PC-3 (cell line): ENCODE data around the gene ARVCF. TPM values are rescaled to one million over a fixed set of nuclear protein-coding genes. Genes with fewer than 3 reads are reported as not detected.

ENCODE experiments used
- ATAC-seq: fragments of 200-7000 bp; cut with Tn5 transposase; 2 replicates; pipeline ENCODE4 v1.9.1; 2020; ENCODE audit warnings: mild to moderate bottlenecking, moderate library complexity
- BruUV-seq: library from RNA; stranded (reverse); fragments of 400-500 nt; replicated peaks from 2 replicates; lab custom pipeline; 2021; lab: Mats Ljungman, UMichigan
- CTCF ChIA-PET: fragments of 300-600 bp; sonication (Branson Sonifier 250); formaldehyde crosslinking; loops from one replicate; lab custom pipeline; 2022; ENCODE audit warnings: antibody characterized with exemption; lab: Charles Lee
- POLR2A ChIA-PET: fragments of 300-600 bp; sonication (Branson Sonifier 250); formaldehyde crosslinking; loops from one replicate; lab custom pipeline; 2022; ENCODE audit warnings: antibody characterized with exemption; ENCODE audit not compliant: unreplicated experiment; lab: Charles Lee
- DNase-seq: peaks from one replicate; pipeline ENCODE4 v3.0.0-alpha.2; 2015
- H2AFZ ChIP-seq: fragments of 300-600 bp; sonication (generic); 2 replicates; pipeline ENCODE4 v1.6.0; 2016; ENCODE audit warnings: antibody characterized with exemption, low read length
- H3F3A ChIP-seq: fragments of 300-600 bp; sonication (generic); one replicate; pipeline ENCODE4 v1.6.0; 2017; ENCODE audit warnings: antibody characterized with exemption, low read length, control low read depth, mild to moderate bottlenecking; ENCODE audit not compliant: unreplicated experiment
- H3K27ac ChIP-seq: fragments of 300-600 bp; sonication (generic); 2 replicates; pipeline ENCODE4 v1.5.1; 2016; ENCODE audit warnings: mild to moderate bottlenecking, low read length
- H3K27me3 ChIP-seq: fragments of 300-600 bp; sonication (generic); 2 replicates; pipeline ENCODE4 v1.6.1; 2016; ENCODE audit warnings: low read length, mixed read lengths
- H3K36me3 ChIP-seq: fragments of 300-600 bp; sonication (generic); 2 replicates; pipeline ENCODE4 v1.6.1; 2016; ENCODE audit warnings: low read depth, mixed run types, low read length, mixed read lengths
- H3K4me1 ChIP-seq: fragments of 300-600 bp; sonication (generic); 2 replicates; pipeline ENCODE4 v1.5.1; 2016; ENCODE audit warnings: low read length; ENCODE audit not compliant: insufficient read depth
- H3K4me2 ChIP-seq: fragments of 300-600 bp; sonication (generic); 2 replicates; pipeline ENCODE4 v1.6.0; 2016; ENCODE audit warnings: low read length
- H3K4me3 ChIP-seq: fragments of 300-600 bp; sonication (generic); 2 replicates; pipeline ENCODE4 v1.5.1; 2016; ENCODE audit warnings: mild to moderate bottlenecking, low read length, mixed read lengths
- H3K79me2 ChIP-seq: fragments of 300-600 bp; sonication (generic); 2 replicates; pipeline ENCODE4 v1.6.1; 2017; ENCODE audit warnings: low read length, mixed read lengths
- H3K9ac ChIP-seq: fragments of 300-600 bp; sonication (generic); 2 replicates; pipeline ENCODE4 v1.6.0; 2016; ENCODE audit warnings: mild to moderate bottlenecking, low read length
- H3K9me2 ChIP-seq: fragments of 300-600 bp; sonication (generic); replicated peaks from 2 replicates; pipeline ENCODE4 v1.6.1; 2016; ENCODE audit warnings: mixed run types, low read length, mixed read lengths
- H3K9me3 ChIP-seq: fragments of 300-600 bp; sonication (generic); 2 replicates; pipeline ENCODE4 v1.6.1; 2016; ENCODE audit warnings: low read length, mixed read lengths
- H4K20me1 ChIP-seq: fragments of 300-600 bp; sonication (generic); 2 replicates; pipeline ENCODE4 v1.6.1; 2016; ENCODE audit warnings: low read length, mixed read lengths
- CTCF ChIP-seq: fragments of 300-600 bp; sonication (generic); conservative IDR thresholded peaks from 2 replicates; pipeline ENCODE4 v1.5.1; 2017; ENCODE audit warnings: antibody characterized with exemption, low read depth, mild to moderate bottlenecking, low read length
- EZH2 ChIP-seq: fragments of 300-600 bp; sonication (generic); IDR thresholded peaks from one replicate; pipeline ENCODE4 v1.6.1; 2017; ENCODE audit warnings: antibody characterized with exemption, mild to moderate bottlenecking, low read length; ENCODE audit not compliant: unreplicated experiment
- EZH2phosphoT487 ChIP-seq: fragments of 300-600 bp; sonication (generic); IDR thresholded peaks from 2 replicates; pipeline ENCODE4 v1.6.1; 2018; ENCODE audit warnings: mild to moderate bottlenecking, antibody characterized with exemption, low read length, borderline replicate concordance
- intact Hi-C: fragments of 100-400 bp; cut with micrococcal nuclease; formaldehyde crosslinking; loops from 2 replicates; pipeline ENCODE4 v1.9.0; 2023
- total RNA-seq: library from RNA; depleted of rRNA; stranded (reverse); fragments of >200 nt; gene quantifications from 2 replicates; pipeline ENCODE4 v1.2.3, GENCODE V29; 2014

Gene ARVCF
- total RNA-seq, 1 experiment from 2014 or later = 20.0 TPM

DNA sequence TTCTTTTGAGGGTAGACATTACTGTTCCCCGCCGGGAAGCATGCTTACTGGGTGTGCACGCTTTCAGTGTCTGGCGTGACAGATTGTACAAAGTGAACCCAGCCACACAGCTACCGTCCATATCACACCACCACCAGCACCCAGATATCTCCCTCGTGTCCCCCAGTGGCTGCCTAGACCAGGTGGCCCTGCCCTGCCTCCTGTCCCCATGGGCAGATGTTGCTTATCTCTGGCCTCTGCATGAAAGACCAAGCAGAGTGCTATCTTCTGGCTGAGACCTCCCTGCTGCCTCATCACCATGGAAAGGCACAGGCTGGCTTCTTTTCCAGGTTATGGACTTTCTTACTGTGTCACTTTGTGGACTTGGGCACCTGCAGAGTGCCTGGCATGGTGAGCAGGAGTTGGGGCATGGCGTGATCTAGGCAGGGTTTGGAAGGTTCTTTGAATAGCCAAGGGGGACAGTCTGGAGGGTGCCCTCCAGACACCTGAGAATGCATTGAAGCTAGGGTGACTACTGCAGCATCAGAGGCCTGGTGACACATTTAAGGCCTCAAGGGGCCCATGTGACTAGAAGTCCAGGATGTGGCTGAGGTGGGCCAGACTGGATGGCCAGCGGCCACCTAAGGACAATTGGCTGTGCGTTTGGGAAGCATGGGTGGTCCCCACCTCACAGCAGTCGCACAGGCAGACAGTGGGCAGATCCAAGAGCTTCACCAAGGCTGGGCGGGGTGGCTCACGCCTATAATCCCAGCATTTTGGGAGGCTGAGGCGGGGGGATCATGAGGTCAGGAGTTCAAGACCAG is 9.0 kb upstream of the ARVCF start:
- DNase-seq (no peak), ATAC-seq (no peak)
- H3K27ac ChIP-seq = no peak overlapping the region
- intact Hi-C loops = no loop called here
- TF ChIP-seq EZH2phosphoT487 = no peak
- TF ChIP-seq EZH2 = no peak
- no peaks in the 10 kb centered on the region for H4K20me1 ChIP-seq
- CTCF ChIA-PET = no interaction called here
- no peaks in the 10 kb centered on the region for H3K36me3 ChIP-seq
- no peaks in the 10 kb centered on the region for H3K9me3 ChIP-seq
- peaks cover 14% of the 10 kb centered on the region for H3K4me1 ChIP-seq
- no peaks in the 10 kb centered on the region for H3K27me3 ChIP-seq
- no peaks in the 10 kb centered on the region for H3K9me2 ChIP-seq
- H3F3A ChIP-seq = no peaks in the 10 kb centered on the region
- H3K4me2 ChIP-seq = no peak overlapping the region
- POLR2A ChIA-PET = no interaction called here
- no peak overlapping the region for H2AFZ ChIP-seq
- H3K9ac ChIP-seq = no peak overlapping the region
- H3K4me3 ChIP-seq = no peak overlapping the region
- BruUV-seq = no TSS peak
- peaks cover 32% of the 10 kb centered on the region for H3K79me2 ChIP-seq

GRCh38 chr22:20024650-20025397 is 8.2 kb upstream of the ARVCF start:
- TF ChIP-seq CTCF = no peak
- intact Hi-C loops = no loop called here
- H3K9me3 ChIP-seq = no peaks in the 10 kb centered on the region
- ATAC-seq (no peak), DNase-seq (no peak)
- H3K4me3 ChIP-seq = no peak overlapping the region
- H3K9ac ChIP-seq = no peak overlapping the region
- H3K4me1 ChIP-seq = peaks cover 17% of the 10 kb centered on the region
- ChIA-PET CTCF (no interaction called here), POLR2A (no interaction called here)
- no peaks in the 10 kb centered on the region for H3K9me2 ChIP-seq
- H3F3A ChIP-seq = no peaks in the 10 kb centered on the region
- H2AFZ ChIP-seq = no peak overlapping the region
- no peaks in the 10 kb centered on the region for H4K20me1 ChIP-seq
- H3K36me3 ChIP-seq = no peaks in the 10 kb centered on the region
- no peak overlapping the region for H3K4me2 ChIP-seq
- no peaks in the 10 kb centered on the region for H3K27me3 ChIP-seq
- H3K79me2 ChIP-seq = peaks cover 32% of the 10 kb centered on the region
- H3K27ac ChIP-seq = no peak overlapping the region
- no TSS peak for BruUV-seq

DNA sequence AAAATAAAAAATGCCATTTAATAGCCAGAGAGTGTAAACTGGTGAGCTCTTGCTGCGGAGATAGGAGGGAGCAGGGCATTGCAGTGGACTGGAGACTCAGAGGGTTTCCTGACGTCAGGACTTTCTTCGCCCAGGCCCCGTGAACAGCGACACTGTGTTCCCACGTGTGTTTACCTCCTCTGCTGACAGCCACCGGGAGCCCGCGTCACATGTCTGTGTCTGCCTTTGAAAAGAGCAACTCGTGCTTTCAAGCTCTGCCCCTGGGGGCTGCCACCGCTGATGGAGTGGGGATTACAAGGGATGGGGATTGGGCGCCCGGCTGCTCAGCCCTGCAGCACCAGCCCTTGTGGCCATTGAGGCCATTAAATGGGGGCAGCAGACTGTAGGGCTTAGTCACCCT is 7.6 kb upstream of the ARVCF start:
- no peaks in the 10 kb centered on the region for H3K27me3 ChIP-seq
- no peak for DNase-seq
- H3K27ac ChIP-seq = no peak overlapping the region
- no peaks in the 10 kb centered on the region for H3K9me3 ChIP-seq
- intact Hi-C loops = no loop called here
- no peaks in the 10 kb centered on the region for H3F3A ChIP-seq
- no peak overlapping the region for H3K4me3 ChIP-seq
- no TSS peak for BruUV-seq
- peaks cover 17% of the 10 kb centered on the region for H3K4me1 ChIP-seq
- peaks cover 32% of the 10 kb centered on the region for H3K79me2 ChIP-seq
- H4K20me1 ChIP-seq = no peaks in the 10 kb centered on the region
- no peaks in the 10 kb centered on the region for H3K36me3 ChIP-seq
- TF ChIP-seq EZH2 (no peak), EZH2phosphoT487 (no peak), CTCF (no peak)
- no peaks in the 10 kb centered on the region for H3K9me2 ChIP-seq
- no peak overlapping the region for H3K4me2 ChIP-seq
- ATAC-seq = no peak
- ChIA-PET CTCF (no interaction called here), POLR2A (no interaction called here)
- H2AFZ ChIP-seq = no peak overlapping the region
- no peak overlapping the region for H3K9ac ChIP-seq
